Activated T-helper 1 cell treated with Interleukin-2 at 50 U/mL for 16 hours (primary cell): ENCODE measurements around the gene FBXL7.

ENCODE experiments used
- DNase-seq: peaks from one replicate; pipeline ENCODE4 v3.0.0-alpha.2; 2020; ENCODE audit warnings: low read depth

The FBXL7 gene

DNA sequence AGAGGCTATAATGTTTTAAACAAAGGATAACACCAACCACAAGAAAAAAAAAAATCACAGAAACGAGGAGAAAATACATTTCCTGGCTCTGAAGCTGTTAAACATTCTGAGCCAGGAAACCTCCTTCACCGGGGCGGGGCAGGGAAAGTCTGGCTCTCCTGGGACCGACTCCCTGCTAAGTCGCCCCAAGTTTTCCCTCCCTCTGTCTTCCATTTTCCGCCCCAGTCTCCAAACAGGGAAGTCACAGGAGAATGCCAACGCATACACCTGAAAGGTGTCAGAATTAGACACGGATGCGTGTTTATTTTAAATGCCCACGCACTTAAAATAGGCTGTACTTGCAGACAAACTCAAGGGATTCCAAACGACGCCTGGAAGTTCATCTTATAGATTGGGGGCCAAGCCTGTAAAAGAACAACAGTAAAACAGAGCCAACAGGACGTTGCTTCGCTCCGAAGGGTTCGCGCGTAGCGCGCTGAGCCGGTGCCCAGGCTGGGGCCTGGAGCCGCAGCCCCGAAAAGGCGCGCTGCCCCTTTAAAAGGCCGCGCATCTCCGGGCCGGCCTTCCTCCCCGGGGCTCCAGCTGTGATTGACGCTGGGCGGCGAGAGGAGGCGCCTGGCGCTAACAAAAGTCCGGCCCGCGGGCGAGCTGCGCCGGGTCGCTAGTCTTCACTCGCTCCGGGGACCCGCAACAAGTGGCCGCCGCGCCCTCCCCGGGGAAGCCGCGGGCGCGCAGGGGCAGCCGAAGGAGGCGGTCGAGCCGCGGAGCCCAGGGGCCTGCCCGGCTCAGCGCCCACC, at the start of gene FBXL7:
TSS of gene FBXL7 (plus strand) at position 653 of the 797 bp plus-strand sequence.
- no peak for DNase-seq

- no peak for DNase-seq
Measured at GRCh38 chr5:15450473-15450872, 49.5 kb upstream of the FBXL7 start.

DNA sequence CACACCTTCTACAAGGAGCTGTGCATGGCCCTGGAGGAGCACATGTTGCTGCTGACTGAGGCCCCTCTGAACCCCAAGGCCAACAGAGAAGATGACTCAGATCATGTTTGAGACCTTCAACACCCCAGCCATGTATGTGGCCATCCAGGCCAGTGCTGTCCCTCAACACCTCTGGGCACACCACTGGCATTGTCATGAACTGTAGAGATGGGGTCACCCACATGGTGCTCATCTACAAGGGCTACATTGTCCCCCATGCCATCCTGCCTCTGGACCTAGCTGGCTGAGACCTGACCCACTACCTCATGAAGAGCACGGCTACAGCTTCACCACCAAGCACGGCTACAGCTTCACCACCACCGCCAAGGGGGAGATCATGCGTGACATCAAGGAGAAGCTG, 49.0 kb upstream of the FBXL7 start:
- no peak for DNase-seq

- no peak for DNase-seq
Measured at GRCh38 chr5:15452030-15452429, 48.0 kb upstream of the FBXL7 start.

DNA sequence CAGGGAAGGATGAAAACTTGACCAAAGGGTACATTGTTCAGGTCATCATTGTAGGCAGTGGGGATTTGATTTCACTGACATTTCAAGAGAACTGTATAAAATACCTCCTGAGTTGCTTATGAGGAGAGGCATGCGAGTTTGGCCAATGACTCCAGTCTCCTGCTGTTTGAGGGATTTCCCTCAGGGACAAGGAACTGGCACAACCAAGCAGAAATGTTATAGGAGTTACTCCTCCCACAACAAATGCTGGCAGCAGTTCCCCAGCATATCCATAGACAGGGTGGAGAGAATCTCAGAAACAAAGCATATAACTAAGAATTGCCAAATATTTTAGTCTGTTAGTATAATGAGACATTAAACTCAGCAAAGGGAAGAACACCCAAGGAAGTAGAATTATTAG, 47.2 kb upstream of the FBXL7 start:
- DNase-seq = no peak

- DNase-seq = no peak
Measured at GRCh38 chr5:15459200-15459599, 40.8 kb upstream of the FBXL7 start.

DNA sequence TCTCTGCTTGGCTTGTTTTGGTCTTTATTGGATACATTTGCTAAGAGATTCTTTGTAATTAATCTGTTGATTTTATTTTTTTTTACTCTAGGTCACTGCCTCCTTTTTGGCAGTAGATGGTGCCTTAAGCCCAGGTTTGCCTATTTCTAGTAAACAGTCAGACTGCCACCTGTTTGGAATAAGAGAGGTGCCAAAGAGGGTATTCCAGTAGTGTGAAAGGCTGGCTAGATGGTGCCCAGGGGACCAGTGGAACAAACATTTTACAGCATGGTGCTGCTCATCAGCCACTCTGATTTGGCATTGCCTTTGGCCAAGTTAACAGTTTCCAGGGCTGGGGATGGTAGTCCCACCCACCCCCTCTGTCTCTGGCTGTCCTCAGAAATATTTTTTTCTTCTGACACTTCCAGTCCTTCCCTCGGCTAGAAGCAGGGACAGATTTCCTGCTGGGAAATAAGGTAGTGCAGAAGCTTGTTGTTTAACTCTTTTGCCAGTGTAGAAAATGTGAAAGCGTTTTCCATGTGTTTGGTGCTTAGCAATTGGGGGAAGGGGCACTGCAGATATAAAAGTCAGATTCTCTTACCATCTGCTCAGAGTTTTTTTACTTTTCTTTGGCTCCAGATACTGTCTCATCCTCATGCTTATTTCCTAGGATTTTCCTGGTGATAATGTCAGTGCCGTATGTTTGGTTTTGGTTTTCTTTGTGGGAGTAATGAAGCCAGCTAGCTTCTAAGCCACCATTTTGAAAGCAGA, 36.6 kb upstream of the FBXL7 start:
- DNase-seq = no peak

GRCh38 chr5:15472116-15472515, 27.9 kb upstream of the FBXL7 start:
- DNase-seq = no peak

DNA sequence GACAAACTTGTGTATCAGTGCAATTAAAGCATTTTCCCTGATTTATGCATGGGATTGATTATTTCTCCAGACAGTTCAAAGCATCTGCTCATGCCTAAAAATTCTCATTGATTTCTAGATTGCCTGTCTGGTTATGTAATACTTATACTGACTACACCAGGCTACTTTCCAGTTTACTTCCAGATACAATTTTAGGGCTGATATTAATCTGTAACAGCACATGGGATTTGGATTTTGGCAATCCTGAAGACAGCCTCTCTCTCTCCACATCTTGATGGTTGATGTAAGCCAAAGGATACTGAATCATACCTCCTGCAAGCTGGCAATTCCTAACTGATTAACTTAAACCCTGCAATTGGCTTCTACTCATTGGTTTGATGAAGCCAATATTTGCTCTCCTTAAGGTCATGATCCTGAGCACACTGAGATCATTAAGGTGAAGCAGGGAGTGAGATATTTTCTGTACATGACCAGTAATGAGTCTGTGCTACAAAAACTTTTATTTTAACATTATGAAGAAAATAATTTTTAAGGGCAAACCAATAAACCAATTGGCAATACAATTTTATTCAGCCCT, 25.7 kb upstream of the FBXL7 start:
- DNase-seq = no peak

DNA sequence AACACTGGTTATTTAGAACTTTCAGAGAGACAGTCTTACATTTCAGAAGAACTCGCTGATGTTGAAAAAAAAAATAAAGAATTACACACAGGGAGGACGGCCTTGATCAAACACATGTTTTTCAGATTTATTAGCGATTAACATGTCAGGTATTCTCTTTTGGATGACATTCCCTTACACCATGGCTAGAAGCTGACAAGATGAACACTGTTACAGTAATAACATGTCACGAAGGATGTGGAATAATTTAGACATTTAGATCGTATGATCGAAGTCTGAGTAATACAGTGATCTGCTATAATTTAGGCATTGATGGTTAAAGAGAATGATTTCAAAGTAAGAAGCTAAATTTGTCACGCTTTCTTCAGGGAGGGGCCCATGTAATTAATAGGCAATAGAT, 24.6 kb upstream of the FBXL7 start:
- DNase-seq = no peak

GRCh38 chr5:15476977-15477376, 23.0 kb upstream of the FBXL7 start:
- DNase-seq = no peak

DNA sequence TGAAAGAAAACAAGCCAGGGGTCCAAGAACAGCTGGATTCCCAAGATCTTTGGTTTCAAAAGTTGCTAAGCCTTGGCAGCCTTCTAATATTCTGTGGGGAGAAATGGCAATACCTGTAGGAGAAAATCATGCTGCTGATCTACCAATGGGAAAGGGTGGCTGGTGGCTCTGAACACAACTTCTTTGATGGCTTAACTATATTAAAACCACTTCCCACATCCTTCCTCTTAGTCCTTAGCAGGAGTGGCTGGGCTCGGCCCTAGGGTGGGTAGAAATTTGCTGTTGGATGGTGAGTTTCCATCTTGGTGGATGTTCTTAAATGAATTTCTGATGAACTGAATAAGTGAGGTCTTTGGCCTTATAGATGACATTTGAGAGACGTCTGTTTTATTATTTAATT, 19.5 kb upstream of the FBXL7 start:
- no peak for DNase-seq

- no peak for DNase-seq
Measured at GRCh38 chr5:15483351-15484097, 16.5 kb upstream of the FBXL7 start.

DNA sequence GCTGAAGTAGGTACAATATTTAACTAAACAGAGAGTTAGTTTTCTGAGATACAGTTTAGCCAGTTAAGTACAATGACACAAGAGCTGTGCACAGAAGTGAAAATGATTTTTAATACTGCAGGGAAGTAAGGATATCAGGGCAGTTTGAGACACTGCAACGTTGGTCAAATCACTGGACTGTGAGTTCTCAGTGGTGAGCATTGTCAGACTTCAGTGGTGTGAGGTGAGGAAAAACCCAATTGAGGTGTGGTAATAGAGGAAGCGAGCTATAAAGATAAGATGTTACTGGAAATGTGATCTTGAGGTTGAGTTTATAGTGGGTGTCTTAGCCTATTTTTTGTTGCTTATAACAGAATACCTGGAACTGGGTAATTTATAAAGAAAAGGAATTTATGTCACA, 12.8 kb upstream of the FBXL7 start:
- no peak for DNase-seq

GRCh38 chr5:15489571-15490235, 10.3 kb upstream of the FBXL7 start:
- DNase-seq = no peak

DNA sequence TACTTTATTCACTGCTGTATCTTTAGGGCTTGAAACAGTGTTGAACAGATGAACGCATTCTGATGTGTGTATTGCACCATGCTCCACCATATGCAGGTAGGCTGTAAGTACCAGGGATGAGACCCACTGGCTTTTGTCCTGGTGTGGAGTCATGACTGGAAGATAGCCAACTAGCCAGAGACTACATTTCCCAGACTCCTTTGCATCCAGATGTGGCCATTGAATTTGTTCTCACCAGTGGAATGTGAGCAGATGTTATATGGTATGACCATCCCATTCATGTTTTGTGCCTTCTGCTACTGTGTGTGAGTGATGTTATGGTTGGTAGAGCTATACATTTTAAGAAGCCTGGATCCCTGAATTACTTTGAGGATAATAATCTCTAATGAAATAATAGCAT, 7.4 kb upstream of the FBXL7 start:
- no peak for DNase-seq

DNA sequence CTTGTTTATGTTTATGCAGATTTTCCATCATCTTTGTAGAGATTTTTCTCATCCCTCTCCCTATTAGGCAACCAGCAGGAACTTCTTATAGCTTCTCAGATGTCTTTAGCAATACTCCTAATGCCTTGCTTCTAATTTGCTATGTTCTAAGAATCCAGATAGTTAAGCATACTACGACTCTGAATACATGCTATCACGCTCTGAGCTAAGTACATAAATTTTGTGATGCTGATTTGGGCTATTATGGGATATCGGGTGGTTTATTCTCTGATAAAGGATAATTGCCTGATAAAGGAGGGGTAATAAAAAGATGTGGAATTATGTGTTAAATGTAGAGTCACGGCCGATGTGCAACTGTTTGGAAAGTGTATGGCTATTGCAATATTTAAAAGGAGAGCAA, 6.5 kb upstream of the FBXL7 start:
- no peak for DNase-seq

DNA sequence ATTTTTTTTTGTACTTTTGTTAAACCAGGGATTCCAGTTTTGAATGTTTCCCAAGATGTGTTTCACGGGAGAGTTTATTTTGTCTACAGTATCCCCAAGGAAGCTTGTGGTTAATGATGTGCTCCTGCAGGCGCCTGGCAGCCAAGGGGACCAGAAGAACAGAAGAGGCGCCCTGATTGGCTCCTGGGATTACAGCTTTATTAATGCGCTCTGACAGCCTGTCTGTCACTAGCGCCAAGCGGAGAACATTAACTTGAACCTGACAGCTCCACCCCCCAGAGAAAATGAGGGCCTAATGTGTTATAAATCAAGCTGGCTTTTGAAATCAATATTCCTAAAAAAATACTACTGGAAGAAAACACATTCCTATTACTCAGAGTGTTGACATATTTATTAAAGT, 5.0 kb upstream of the FBXL7 start:
- DNase-seq = no peak

GRCh38 chr5:15496886-15497285, 3.1 kb upstream of the FBXL7 start:
- no peak for DNase-seq

DNA sequence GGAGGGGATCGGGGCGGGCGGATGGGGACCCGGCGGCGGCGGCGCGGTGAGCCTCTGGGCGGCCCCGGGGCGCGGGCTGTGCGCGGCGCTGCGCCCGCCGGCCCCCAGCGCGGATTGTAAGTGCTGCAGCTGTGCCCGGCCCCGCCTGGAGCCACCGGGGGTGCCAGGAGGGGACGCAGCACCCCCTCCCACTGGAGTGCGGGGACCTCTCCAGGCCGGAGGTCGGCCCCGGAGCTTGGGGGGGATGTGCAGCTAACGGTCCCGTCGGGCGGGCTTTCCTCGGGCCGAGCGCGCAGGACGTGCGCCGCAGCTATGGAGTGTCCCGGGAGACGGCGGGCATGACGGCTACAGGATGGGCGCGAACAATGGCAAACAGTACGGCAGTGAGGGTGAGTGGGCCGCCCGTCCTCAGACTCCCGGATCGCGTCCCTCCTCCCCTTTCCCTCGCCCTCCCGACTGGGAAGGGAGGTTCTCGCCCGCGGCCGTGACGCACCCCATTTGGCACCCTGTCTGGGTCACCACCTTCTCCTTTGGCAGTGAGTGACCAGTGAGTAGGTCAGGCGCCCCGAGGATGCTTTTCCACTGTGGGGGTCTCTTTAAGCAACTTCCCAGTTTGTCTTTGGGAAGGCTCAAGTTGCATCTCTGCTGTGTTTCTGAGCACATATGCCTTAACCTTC, 483 bp downstream of the FBXL7 start:
- DNase-seq = no peak

DNA sequence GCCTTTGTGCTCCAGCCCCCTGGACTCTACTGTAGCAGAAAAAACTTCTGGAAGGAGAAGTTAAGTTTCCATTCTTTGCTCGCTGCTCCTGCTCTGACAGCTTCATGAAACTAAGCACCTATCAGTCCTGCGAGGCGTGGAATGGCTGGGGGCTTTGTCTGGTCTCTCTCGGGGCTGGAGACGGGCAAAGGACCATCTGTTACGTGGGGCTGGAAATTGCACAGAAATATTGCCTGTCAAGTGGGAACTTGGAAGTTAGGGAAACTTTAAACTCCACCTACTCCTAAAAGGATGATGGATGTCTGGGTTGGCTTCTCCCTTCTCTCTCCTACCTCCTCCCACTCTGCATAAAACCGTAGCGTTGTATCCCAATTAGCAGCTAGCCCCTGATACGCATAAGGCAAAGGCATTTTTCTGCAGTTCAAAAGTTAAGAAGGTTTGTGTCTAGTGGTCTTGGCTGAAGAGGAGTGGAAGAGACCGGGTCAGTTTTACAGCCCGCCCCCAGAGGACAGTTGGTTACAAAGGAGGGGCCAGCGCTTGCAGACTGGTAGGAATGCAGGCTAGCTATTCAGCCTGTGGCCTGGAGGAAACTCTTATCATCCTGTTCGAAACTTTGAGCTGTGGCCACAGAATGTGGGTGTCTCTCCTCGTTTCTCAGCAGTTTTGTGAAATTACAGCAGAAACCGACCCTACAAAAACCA, 1.3 kb downstream of the FBXL7 start:
- no peak for DNase-seq
